H9 (cell line): ENCODE results near the gene CYP39A1. TPM values are rescaled to one million over a fixed set of nuclear protein-coding genes. Genes with fewer than 3 reads are reported as not detected.

Experiments
- DNase-seq: peaks from one replicate; pipeline ENCODE4 v3.0.0-alpha.2; 2017
- H2AFZ ChIP-seq: one replicate; pipeline ENCODE4 v1.6.1; 2013; ENCODE audit warnings: mild to moderate bottlenecking, low read length, control low read depth, moderate library complexity
- H2AK5ac ChIP-seq: 2 replicates; pipeline ENCODE4 v1.6.1; 2013; ENCODE audit warnings: low read length, control low read depth, mixed read lengths; ENCODE audit not compliant: insufficient read length
- H2BK120ac ChIP-seq: one replicate; pipeline ENCODE4 v1.6.1; 2013; ENCODE audit warnings: low read depth, mild to moderate bottlenecking, low read length, control low read depth, inconsistent platforms; ENCODE audit not compliant: poor library complexity, severe bottlenecking
- H2BK12ac ChIP-seq: 2 replicates; pipeline ENCODE4 v1.6.1; 2013; ENCODE audit warnings: low read length, control low read depth, mixed read lengths, low read depth; ENCODE audit not compliant: insufficient read length
- H2BK15ac ChIP-seq: 2 replicates; pipeline ENCODE4 v1.6.1; 2013; ENCODE audit warnings: low read depth, low read length, control low read depth
- H2BK20ac ChIP-seq: one replicate; pipeline ENCODE4 v1.6.1; 2013; ENCODE audit warnings: low read depth, mild to moderate bottlenecking, low read length, control low read depth, inconsistent platforms; ENCODE audit not compliant: poor library complexity, severe bottlenecking
- H2BK5ac ChIP-seq: 2 replicates; pipeline ENCODE4 v1.6.1; 2013; ENCODE audit warnings: low read length, control low read depth, mixed read lengths; ENCODE audit not compliant: insufficient read length
- H3K14ac ChIP-seq: 2 replicates; pipeline ENCODE4 v1.6.1; 2013; ENCODE audit warnings: low read length, control low read depth; ENCODE audit not compliant: insufficient read depth
- H3K18ac ChIP-seq: 2 replicates; pipeline ENCODE4 v1.6.1; 2013; ENCODE audit warnings: low read depth, mild to moderate bottlenecking, mixed read lengths, low read length, control low read depth; ENCODE audit not compliant: insufficient read length
- H3K23ac ChIP-seq: 2 replicates; pipeline ENCODE4 v1.6.1; 2013; ENCODE audit warnings: low read length, control low read depth, mixed read lengths, low read depth; ENCODE audit not compliant: insufficient read length
- H3K23me2 ChIP-seq: 2 replicates; pipeline ENCODE4 v1.6.1; 2013; ENCODE audit warnings: low read depth, mild to moderate bottlenecking, mixed read lengths, low read length, control low read depth; ENCODE audit not compliant: insufficient read length, poor library complexity, severe bottlenecking
- H3K27ac ChIP-seq: 2 replicates; pipeline ENCODE4 v1.5.1; 2013; ENCODE audit warnings: low read length, control low read depth, mixed read lengths, low read depth; ENCODE audit not compliant: insufficient read length
- H3K27me3 ChIP-seq: 2 replicates; pipeline ENCODE4 v1.6.1; 2013; ENCODE audit warnings: low read length, control low read depth, inconsistent platforms; ENCODE audit not compliant: insufficient read depth
- H3K4ac ChIP-seq: 2 replicates; pipeline ENCODE4 v1.6.1; 2013; ENCODE audit warnings: low read depth, mild to moderate bottlenecking, control low read depth, inconsistent platforms, low read length, moderate library complexity
- H3K4me1 ChIP-seq: 2 replicates; pipeline ENCODE4 v1.6.1; 2013; ENCODE audit warnings: low read length, control low read depth, inconsistent platforms; ENCODE audit not compliant: insufficient read depth
- H3K4me2 ChIP-seq: 2 replicates; pipeline ENCODE4 v1.6.1; 2013; ENCODE audit warnings: low read length, control low read depth, mixed read lengths; ENCODE audit not compliant: insufficient read length, insufficient read depth
- H3K56ac ChIP-seq: 2 replicates; pipeline ENCODE4 v1.6.1; 2013; ENCODE audit warnings: low read depth, mild to moderate bottlenecking, mixed read lengths, low read length, control low read depth; ENCODE audit not compliant: insufficient read length
- H3K79me1 ChIP-seq: 2 replicates; pipeline ENCODE4 v1.6.1; 2013; ENCODE audit warnings: low read depth, mild to moderate bottlenecking, moderate library complexity, low read length, control low read depth, inconsistent platforms; ENCODE audit not compliant: insufficient read depth, poor library complexity, severe bottlenecking
- H3K79me2 ChIP-seq: 2 replicates; pipeline ENCODE4 v1.6.1; 2013; ENCODE audit warnings: low read length, control low read depth, inconsistent platforms; ENCODE audit not compliant: insufficient read depth
- H3K9ac ChIP-seq: 2 replicates; pipeline ENCODE4 v1.6.1; 2013; ENCODE audit warnings: low read length, control low read depth, mixed read lengths; ENCODE audit not compliant: insufficient read length; ENCODE audit errors: extremely low read depth
- H3K9me3 ChIP-seq: one replicate; pipeline ENCODE4 v1.6.1; 2013; ENCODE audit warnings: low read depth, low read length, inconsistent platforms; ENCODE audit not compliant: control insufficient read depth
- H3T11ph ChIP-seq: one replicate; pipeline ENCODE4 v1.6.1; 2013; ENCODE audit warnings: mild to moderate bottlenecking, low read length, control low read depth, inconsistent platforms
- H4K20me1 ChIP-seq: one replicate; pipeline ENCODE4 v1.6.1; 2013; ENCODE audit not compliant: control insufficient read depth, insufficient read length, insufficient read depth
- H4K5ac ChIP-seq: 2 replicates; pipeline ENCODE4 v1.6.1; 2013; ENCODE audit warnings: low read depth, mild to moderate bottlenecking, mixed read lengths, low read length, control low read depth; ENCODE audit not compliant: insufficient read length
- H4K8ac ChIP-seq: replicated peaks from 2 replicates; pipeline ENCODE4 v1.6.1; 2013; ENCODE audit warnings: low read length, control low read depth, mixed read lengths, low read depth; ENCODE audit not compliant: insufficient read length
- H4K91ac ChIP-seq: 2 replicates; pipeline ENCODE4 v1.6.1; 2013; ENCODE audit warnings: low read depth, mild to moderate bottlenecking, moderate library complexity, mixed read lengths, low read length, control low read depth; ENCODE audit not compliant: insufficient read length
- H3K27ac Mint-ChIP-seq, 3 experiments: 2 replicates in 2 of 3; 3 replicates in 1 of 3; pipeline ENCODE4 v1.8.0; 2020 to 2021; ENCODE audit warnings: mixed read lengths in 3 of 3, mild to moderate bottlenecking in 1 of 3, moderate library complexity in 1 of 3
- H3K27me3 Mint-ChIP-seq: 2 replicates; pipeline ENCODE4 v1.8.0; 2021; ENCODE audit warnings: low read depth, mild to moderate bottlenecking, moderate library complexity, mixed read lengths
- H3K36me3 Mint-ChIP-seq, 3 experiments: 2 replicates in 2 of 3; 3 replicates in 1 of 3; pipeline ENCODE4 v1.8.0; 2020 to 2021; ENCODE audit warnings: low read depth in 3 of 3, mixed read lengths in 3 of 3; ENCODE audit not compliant: insufficient read depth in 1 of 3
- H3K4me1 Mint-ChIP-seq, 2 experiments: 2 replicates each; pipeline ENCODE4 v1.8.0; 2020; ENCODE audit warnings: mixed read lengths in 2 of 2
- H3K4me3 Mint-ChIP-seq, 2 experiments: 2 replicates in 1 of 2; 3 replicates in 1 of 2; pipeline ENCODE4 v1.8.0; 2020 to 2021; ENCODE audit warnings: mild to moderate bottlenecking in 2 of 2, mixed read lengths in 2 of 2, moderate library complexity in 1 of 2
- H3K9me3 Mint-ChIP-seq, 2 experiments: 2 replicates in 1 of 2; 3 replicates in 1 of 2; pipeline ENCODE4 v1.8.0; 2020; ENCODE audit warnings: mild to moderate bottlenecking in 2 of 2, mixed read lengths in 2 of 2, moderate library complexity in 1 of 2
- WGBS: extraction: QIAGEN DNeasy Blood & Tissue Kit; methylation state at CpG from one replicate; pipeline ENCODE4 v1.1.7; 2013; ENCODE audit warnings: missing lambda C conversion rate, low lambda C conversion rate, mixed read lengths; ENCODE audit not compliant: insufficient read length; ENCODE audit errors: extremely low coverage; 5-methylcytosine and 5-hydroxymethylcytosine counted together
- total RNA-seq: library from RNA; stranded (reverse); gene quantifications from 2 replicates; pipeline ENCODE4 v1.2.1, GENCODE V29; 2021
- TF ChIP-seq, protein P1 (sequence below): fragments of 200-600 bp; sonication (generic); conservative IDR thresholded peaks from 3 replicates; pipeline ENCODE4 v1.8.0; 2021; ENCODE audit warnings: antibody characterized with exemption, mild to moderate bottlenecking

The CYP39A1 gene
- total RNA-seq, 1 experiment from 2014 or later, result 0.50 TPM

DNA sequence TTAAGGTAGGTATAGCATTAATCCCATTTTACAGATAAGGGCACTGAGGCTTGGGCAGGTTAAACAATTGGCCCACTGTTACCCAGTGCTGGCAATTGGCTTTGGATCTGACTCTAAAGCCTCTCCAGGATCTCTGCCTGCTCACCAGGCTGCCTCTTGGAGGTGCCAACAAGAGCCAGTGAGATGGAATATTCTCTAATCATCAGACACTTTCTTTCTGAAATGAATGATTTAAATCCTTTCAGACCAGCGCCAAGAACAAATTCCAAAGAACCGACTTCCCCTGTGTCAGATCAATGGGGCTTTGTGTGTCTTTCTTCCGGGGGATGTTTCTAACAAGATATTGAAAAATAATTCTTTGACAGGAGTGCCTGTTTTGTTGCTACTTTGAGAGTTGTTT lies 23.6 kb downstream of the CYP39A1 start:
- Histone ChIP-seq H3K79me1 (no peaks in the 10 kb centered on the region), H2AK5ac (no peak overlapping the region), H3K14ac (no peak overlapping the region), H3K18ac (no peak overlapping the region), H3K27me3 (no peaks in the 10 kb centered on the region), H4K91ac (no peak overlapping the region), H3K23me2 (no peaks in the 10 kb centered on the region), H3K4me1 (no peaks in the 10 kb centered on the region), H3T11ph (no peak overlapping the region), H3K79me2 (no peaks in the 10 kb centered on the region), H3K23ac (no peak overlapping the region), H3K4ac (no peak overlapping the region), H2BK120ac (no peak overlapping the region), H3K56ac (no peak overlapping the region), H2AFZ (no peak overlapping the region), H3K27ac (no peak overlapping the region), H2BK5ac (no peak overlapping the region), H4K20me1 (no peaks in the 10 kb centered on the region), H4K5ac (no peak overlapping the region), H2BK12ac (no peak overlapping the region), H3K4me2 (no peak overlapping the region), H4K8ac (no peak overlapping the region), H2BK15ac (no peak overlapping the region), H3K9ac (no peak overlapping the region), H2BK20ac (no peak overlapping the region), H3K9me3 (no peaks in the 10 kb centered on the region)
- H3K36me3 Mint-ChIP-seq, result no peaks in the 10 kb centered on the region; a peak in 1 of 7 replicates
- H3K4me3 Mint-ChIP-seq, result no peak overlapping the region
- H3K27me3 Mint-ChIP-seq, result no peaks in the 10 kb centered on the region
- no peak overlapping the region for H3K27ac Mint-ChIP-seq
- DNase-seq, result no peak
- no peaks in the 10 kb centered on the region for H3K9me3 Mint-ChIP-seq
- TF ChIP-seq, protein P1, sequence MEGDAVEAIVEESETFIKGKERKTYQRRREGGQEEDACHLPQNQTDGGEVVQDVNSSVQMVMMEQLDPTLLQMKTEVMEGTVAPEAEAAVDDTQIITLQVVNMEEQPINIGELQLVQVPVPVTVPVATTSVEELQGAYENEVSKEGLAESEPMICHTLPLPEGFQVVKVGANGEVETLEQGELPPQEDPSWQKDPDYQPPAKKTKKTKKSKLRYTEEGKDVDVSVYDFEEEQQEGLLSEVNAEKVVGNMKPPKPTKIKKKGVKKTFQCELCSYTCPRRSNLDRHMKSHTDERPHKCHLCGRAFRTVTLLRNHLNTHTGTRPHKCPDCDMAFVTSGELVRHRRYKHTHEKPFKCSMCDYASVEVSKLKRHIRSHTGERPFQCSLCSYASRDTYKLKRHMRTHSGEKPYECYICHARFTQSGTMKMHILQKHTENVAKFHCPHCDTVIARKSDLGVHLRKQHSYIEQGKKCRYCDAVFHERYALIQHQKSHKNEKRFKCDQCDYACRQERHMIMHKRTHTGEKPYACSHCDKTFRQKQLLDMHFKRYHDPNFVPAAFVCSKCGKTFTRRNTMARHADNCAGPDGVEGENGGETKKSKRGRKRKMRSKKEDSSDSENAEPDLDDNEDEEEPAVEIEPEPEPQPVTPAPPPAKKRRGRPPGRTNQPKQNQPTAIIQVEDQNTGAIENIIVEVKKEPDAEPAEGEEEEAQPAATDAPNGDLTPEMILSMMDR, result no peak
- no CpG with 5 or more reads among the region's 3 CpGs for WGBS
- H3K4me1 Mint-ChIP-seq, result peaks cover 0 to under 1% of the 10 kb centered on the region in 2 experiments; a peak in 2 of 4 replicates
